GM12891 (cell line): ENCODE measurements around the gene TSPAN18.

Experiments used
- POLR2A ChIP-seq: IDR thresholded peaks from 2 replicates; pipeline ENCODE4 v1.6.1; 2011; ENCODE audit warnings: low read depth, low read length, control low read depth
- POLR2AphosphoS5 ChIP-seq: IDR thresholded peaks from 2 replicates; pipeline ENCODE4 v1.6.1; 2011; ENCODE audit warnings: low read depth, low read length, control low read depth
- POU2F2 ChIP-seq: IDR thresholded peaks from 2 replicates; pipeline ENCODE4 v1.6.1; 2011; ENCODE audit warnings: low read depth, mild to moderate bottlenecking, control low read depth, low read length, moderate library complexity
- SPI1 ChIP-seq: IDR thresholded peaks from 2 replicates; pipeline ENCODE4 v1.6.1; 2011; ENCODE audit warnings: low read depth, low read length, control low read depth
- TAF1 ChIP-seq: IDR thresholded peaks from 2 replicates; pipeline ENCODE4 v1.6.1; 2011; ENCODE audit warnings: low read depth, low read length, control low read depth

DNA sequence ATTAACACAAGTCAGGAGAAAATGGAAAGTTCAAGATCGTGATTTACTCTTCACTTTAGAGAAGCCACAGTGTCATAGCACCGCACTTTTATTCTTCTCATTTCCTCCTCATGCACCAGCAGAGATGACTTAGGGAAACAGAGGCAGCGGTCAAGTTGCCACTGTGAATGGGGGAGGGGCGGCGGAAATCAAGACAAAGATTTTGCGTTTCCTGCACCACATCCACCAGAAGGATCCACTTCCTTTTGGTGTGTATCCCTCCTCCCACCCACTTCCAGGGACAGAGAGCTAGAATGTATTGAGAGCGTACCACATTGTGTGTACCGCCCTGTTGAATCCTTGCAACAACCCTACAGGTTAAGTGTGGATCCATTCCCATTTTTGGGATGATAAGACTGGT is 21.8 kb downstream of the TSPAN18 start:
- TF ChIP-seq TAF1 (no peak), POLR2AphosphoS5 (no peak), POLR2A (no peak), POU2F2 (no peak), SPI1 (no peak)
